ENCODE results near the gene GPD2. TPM values are rescaled to one million over a fixed set of nuclear protein-coding genes. Genes with fewer than 3 reads are reported as not detected.
A peak's percentile ranks its signal among the peaks of the same experiment; 100 is the strongest.

GPD2 gene
- total RNA-seq, 4 donors from 2014 or later: 67.3 to 160 (median 89.7) TPM

DNA sequence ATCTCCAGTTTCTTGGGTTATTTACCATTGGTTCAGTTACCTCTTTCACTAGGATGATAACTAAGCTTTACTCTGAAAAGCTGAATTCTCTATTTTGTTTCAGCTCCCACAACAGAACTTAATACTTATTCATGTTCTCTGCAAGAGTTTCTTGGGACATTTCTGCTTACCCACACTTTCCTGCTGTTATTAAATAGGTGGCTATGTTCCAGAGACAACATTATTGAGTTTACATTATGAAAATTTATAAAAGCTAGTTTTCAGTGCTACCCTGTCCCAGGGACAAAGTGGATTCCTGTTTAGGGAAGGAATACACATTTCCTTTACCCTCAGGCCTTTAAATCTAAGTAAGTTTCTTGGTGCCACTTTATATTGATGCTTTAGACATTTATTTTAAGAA lies 7.0 kb upstream of the GPD2 start:
- intact Hi-C loops (cut with DNase I): no loop called here
- TF ChIP-seq, protein P1, sequence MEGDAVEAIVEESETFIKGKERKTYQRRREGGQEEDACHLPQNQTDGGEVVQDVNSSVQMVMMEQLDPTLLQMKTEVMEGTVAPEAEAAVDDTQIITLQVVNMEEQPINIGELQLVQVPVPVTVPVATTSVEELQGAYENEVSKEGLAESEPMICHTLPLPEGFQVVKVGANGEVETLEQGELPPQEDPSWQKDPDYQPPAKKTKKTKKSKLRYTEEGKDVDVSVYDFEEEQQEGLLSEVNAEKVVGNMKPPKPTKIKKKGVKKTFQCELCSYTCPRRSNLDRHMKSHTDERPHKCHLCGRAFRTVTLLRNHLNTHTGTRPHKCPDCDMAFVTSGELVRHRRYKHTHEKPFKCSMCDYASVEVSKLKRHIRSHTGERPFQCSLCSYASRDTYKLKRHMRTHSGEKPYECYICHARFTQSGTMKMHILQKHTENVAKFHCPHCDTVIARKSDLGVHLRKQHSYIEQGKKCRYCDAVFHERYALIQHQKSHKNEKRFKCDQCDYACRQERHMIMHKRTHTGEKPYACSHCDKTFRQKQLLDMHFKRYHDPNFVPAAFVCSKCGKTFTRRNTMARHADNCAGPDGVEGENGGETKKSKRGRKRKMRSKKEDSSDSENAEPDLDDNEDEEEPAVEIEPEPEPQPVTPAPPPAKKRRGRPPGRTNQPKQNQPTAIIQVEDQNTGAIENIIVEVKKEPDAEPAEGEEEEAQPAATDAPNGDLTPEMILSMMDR (IDR thresholded peaks at IDR 0.05): no peak
- TF ChIP-seq POLR2A (IDR thresholded peaks at IDR 0.05): no peak
- no peak overlapping the region for H3K4me3 ChIP-seq
- DNase-seq: no peak
- H3K36me3 ChIP-seq: no peaks in the 10 kb centered on the region
- H3K9me3 ChIP-seq: no peaks in the 10 kb centered on the region
- peaks cover 6 to 19% (median 10%) of the 10 kb centered on the region in 3 donors for H3K4me1 ChIP-seq
- no peaks in the 10 kb centered on the region for H3K27me3 ChIP-seq
- no peak overlapping the region for H3K27ac ChIP-seq

DNA sequence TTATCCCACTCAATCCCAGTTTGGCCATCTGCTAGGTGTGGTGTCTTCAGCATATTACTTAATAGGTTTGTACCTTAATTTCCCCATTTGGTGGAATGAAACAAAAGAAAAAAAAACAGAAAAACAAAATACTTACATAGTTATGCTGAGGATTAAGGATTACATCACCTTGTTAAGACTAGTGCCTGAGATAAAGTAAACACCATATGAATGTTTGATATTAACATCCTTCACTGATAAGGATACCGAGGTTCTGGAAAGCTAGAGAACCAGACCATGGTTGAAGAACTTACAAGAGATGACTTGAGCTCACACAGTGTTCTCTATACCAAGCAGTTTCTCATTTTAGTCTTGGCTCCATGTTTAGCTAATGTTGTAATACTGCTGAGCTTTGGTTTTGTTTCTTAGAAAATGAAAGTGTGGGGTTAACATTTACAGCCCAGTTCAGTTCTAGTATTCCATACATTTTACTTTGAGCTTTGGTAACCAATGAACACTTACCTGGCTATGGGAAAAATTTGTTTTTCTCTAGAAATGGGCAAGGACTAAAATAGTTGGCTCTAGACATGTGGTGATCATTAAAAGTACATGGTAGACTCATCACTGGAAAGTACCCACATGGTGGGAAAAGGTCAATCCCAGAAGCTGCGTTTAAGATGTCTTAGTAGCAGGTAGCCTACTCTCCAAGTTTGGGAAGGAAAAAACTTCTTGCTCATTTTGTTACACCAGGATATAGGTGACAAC lies 5.8 kb upstream of the GPD2 start:
- Histone ChIP-seq H3K9me3 (no peaks in the 10 kb centered on the region), H3K36me3 (no peaks in the 10 kb centered on the region), H3K27ac (peak overlapping the region in 3 of 4 donors; percentile 13 to 65 (median 28)), H3K4me3 (no peak overlapping the region), H3K4me1 (peaks cover 6 to 28% (median 15%) of the 10 kb centered on the region in 3 donors), H3K27me3 (no peaks in the 10 kb centered on the region)
- DNase-seq: no peak
- TF ChIP-seq POLR2A (IDR thresholded peaks at IDR 0.05): no peak
- TF ChIP-seq, protein P1 (IDR thresholded peaks at IDR 0.05): no peak
- intact Hi-C loops (cut with DNase I): no loop called here
- WGBS, 2 donors: 63 to 77% methylated on average over 2 of the region's 2 CpGs

DNA sequence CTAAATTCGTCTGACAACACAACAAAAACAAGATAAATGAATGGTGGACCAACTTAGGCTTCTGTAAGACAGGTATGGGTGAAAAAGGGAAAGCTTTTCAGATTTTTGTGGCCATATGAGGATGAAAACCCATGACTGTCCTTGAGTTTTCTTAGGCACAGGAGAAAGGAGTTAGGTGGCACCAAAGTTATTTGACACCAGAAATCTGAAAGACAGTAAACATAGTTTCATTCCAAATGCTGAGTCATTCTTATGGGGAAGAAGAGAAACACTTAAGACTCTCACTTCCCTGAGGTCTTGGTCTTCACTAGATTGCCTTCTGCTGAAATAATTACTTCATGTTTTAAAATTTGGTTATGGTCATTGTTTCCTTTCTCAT lies 5.2 kb upstream of the GPD2 start:
- WGBS, 2 donors: 64 to 74% methylated on average over 1 of the region's 1 CpG
- no peak for DNase-seq
- Histone ChIP-seq H3K4me3 (no peak overlapping the region), H3K27me3 (no peaks in the 10 kb centered on the region), H3K27ac (peak overlapping the region in 3 of 4 donors; percentile 13 to 65 (median 28)), H3K4me1 (peaks cover 6 to 32% (median 16%) of the 10 kb centered on the region in 3 donors), H3K9me3 (no peaks in the 10 kb centered on the region), H3K36me3 (no peaks in the 10 kb centered on the region)
- intact Hi-C loops (cut with DNase I): no loop called here
- TF ChIP-seq POLR2A (IDR thresholded peaks at IDR 0.05): no peak
- TF ChIP-seq, protein P1 (IDR thresholded peaks at IDR 0.05): peak in 1 of 6 experiments; percentile 4

DNA sequence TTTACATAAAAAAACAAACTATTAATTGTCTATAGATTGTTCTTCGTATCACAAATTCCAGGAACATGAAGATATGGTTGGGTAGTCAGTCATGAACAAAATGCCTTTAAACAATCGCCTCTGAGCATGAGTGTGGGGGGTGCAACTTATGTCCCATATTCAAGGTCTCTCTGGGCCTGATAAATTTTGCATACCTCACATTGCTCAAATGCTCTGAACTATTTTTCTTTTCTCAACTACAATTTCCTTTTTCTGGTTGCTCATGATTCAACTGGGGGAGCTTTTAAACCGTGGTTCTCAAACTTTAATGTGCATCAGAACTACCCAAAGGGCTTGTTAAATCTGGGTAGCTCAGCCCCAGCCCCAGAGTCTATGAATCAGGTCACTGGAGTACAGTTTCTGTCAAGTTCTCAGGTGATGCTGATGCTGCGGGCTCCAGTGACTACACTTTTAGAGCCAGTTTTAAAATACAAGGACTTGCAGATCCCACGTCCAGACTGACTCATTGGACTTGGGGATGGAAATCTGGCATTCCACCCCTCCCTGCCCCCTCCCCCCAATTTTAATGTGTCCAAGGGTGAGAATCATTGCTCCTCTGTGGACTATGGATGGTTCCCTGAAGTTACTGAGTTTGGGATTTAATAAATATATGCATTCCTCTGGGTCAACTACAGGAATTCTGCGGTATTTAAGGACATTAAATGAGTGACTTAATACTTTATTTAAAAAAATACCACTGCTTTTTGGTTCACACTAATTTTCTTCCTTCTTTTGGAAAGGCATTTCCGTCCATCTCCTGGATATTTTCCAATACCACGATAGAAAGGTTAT lies 1.5 kb upstream of the GPD2 start:
- H3K27ac ChIP-seq: peak overlapping the region; percentile 94 to 99 (median 98)
- H3K4me1 ChIP-seq: peaks cover 19 to 61% (median 23%) of the 10 kb centered on the region in 3 donors
- no peaks in the 10 kb centered on the region for H3K36me3 ChIP-seq
- intact Hi-C loops (cut with DNase I): no loop called here
- DNase-seq: no peak
- H3K4me3 ChIP-seq: peak overlapping the region in 3 of 4 donors; percentile 56 to 80 (median 79)
- no peaks in the 10 kb centered on the region for H3K9me3 ChIP-seq
- TF ChIP-seq, protein P1 (IDR thresholded peaks at IDR 0.05): no peak
- TF ChIP-seq POLR2A (IDR thresholded peaks at IDR 0.05): no peak
- no peaks in the 10 kb centered on the region for H3K27me3 ChIP-seq
- 61 to 62% methylated on average over 8 of the region's 8 CpGs for WGBS, 2 donors

DNA sequence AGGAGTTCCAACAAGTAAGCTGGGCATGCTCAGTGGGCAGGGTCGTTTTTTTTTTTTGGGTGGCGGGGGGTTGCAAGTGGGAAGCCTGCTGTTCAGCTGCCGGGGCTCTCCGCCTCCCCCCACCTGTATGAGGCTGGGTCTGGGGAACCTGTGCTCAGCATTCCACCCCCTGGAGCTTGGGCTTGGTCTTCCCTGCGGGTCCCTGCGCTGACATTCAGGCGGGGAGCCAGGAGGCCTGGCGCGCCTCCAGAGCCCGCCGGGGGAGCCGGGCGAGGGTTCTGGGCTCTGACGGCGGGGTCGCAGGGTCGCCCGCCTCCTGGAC lies 822 bp upstream of the GPD2 start:
- 0 to 14% methylated on average over 1 to 5 of the region's 18 CpGs for WGBS, 2 donors
- DNase-seq: no peak
- TF ChIP-seq POLR2A (IDR thresholded peaks at IDR 0.05): no peak
- TF ChIP-seq, protein P1 (IDR thresholded peaks at IDR 0.05): no peak
- H3K9me3 ChIP-seq: no peaks in the 10 kb centered on the region
- intact Hi-C loops (cut with DNase I): no loop called here
- H3K27ac ChIP-seq: peak overlapping the region; percentile 94 to 99 (median 98)
- H3K4me1 ChIP-seq: peaks cover 19 to 60% (median 23%) of the 10 kb centered on the region in 3 donors
- peak overlapping the region; percentile 51 to 80 (median 68) for H3K4me3 ChIP-seq
- H3K36me3 ChIP-seq: no peaks in the 10 kb centered on the region
- no peaks in the 10 kb centered on the region for H3K27me3 ChIP-seq

Measured in esophagus squamous epithelium (tissue), 5 donors.